Measurements from ENCODE around the gene ZNFX1. TPM values are rescaled to one million over a fixed set of nuclear protein-coding genes. Genes with fewer than 3 reads are reported as not detected.

The ZNFX1 gene
- total and polyA plus RNA-seq, 12 donors, result 10.7 to 39.6 (median 27.0) TPM

- H3K4me1 ChIP-seq (replicated peaks in 1 of 2), result peaks cover 0 to 11% of the 10 kb centered on the region in 2 donors
- 88 to 96% (median 93%) methylated on average over 9 to 18 of the region's 18 CpGs for WGBS, 4 donors
- peak in 1 of 7 donors; percentile 46 for DNase-seq
- no peak overlapping the region for H3K4me3 ChIP-seq
- H3K27me3 ChIP-seq, result no peaks in the 10 kb centered on the region
- TF ChIP-seq POLR2A (IDR thresholded peaks at IDR 0.05), result no peak
- TF ChIP-seq CTCF (IDR thresholded peaks at IDR 0.05), result no peak
- H3K36me3 ChIP-seq (replicated peaks in 1 of 2), result peaks cover 0 to 94% of the 10 kb centered on the region in 2 donors
- peak overlapping the region in 2 of 5 donors; percentile 27 to 30 for H3K27ac ChIP-seq
- no peaks in the 10 kb centered on the region for H3K9me3 ChIP-seq (replicated peaks in 1 of 3)
- intact Hi-C loops (cut with DNase I), result loop anchor here in 1 of 2 donors (10.0 kb wide), 1 partner anchor 76 kb away; no protein-coding TSS in a partner anchor
Measured at GRCh38 chr20:49248879-49249665, 28.8 kb downstream of the ZNFX1 start.

GRCh38 chr20:49248301-49248700 lies 29.6 kb downstream of the ZNFX1 start:
- 87 to 94% (median 90%) methylated on average over 3 to 10 of the region's 10 CpGs for WGBS, 4 donors
- peaks cover 0 to 94% of the 10 kb centered on the region in 2 donors for H3K36me3 ChIP-seq (replicated peaks in 1 of 2)

GRCh38 chr20:49247792-49248191 lies 30.1 kb downstream of the ZNFX1 start:
- WGBS, 4 donors, result 59 to 88% (median 66%) methylated on average over 5 of the region's 5 CpGs
- Histone ChIP-seq H3K4me1 (replicated peaks in 1 of 2) (peaks cover 0 to 11% of the 10 kb centered on the region in 2 donors), H3K27me3 (no peaks in the 10 kb centered on the region), H3K4me3 (no peak overlapping the region), H3K9me3 (replicated peaks in 1 of 3) (no peaks in the 10 kb centered on the region), H3K36me3 (replicated peaks in 1 of 2) (peaks cover 0 to 94% of the 10 kb centered on the region in 2 donors), H3K27ac (no peak overlapping the region)
- no peak for DNase-seq
- TF ChIP-seq CTCF (IDR thresholded peaks at IDR 0.05), result no peak
- no peak for TF ChIP-seq POLR2A (IDR thresholded peaks at IDR 0.05)
- intact Hi-C loops (cut with DNase I), result loop anchor here in 1 of 2 donors (10.0 kb wide), 1 partner anchor 77 kb away; no protein-coding TSS in a partner anchor

More at GRCh38 chr20:49248301-49248700, 29.6 kb downstream of the ZNFX1 start:
- TF ChIP-seq POLR2A (IDR thresholded peaks at IDR 0.05), result no peak
- TF ChIP-seq CTCF (IDR thresholded peaks at IDR 0.05), result no peak
- DNase-seq, result no peak
- no peaks in the 10 kb centered on the region for H3K9me3 ChIP-seq (replicated peaks in 1 of 3)
- no peak overlapping the region for H3K4me3 ChIP-seq
- H3K4me1 ChIP-seq (replicated peaks in 1 of 2), result peaks cover 0 to 11% of the 10 kb centered on the region in 2 donors
- H3K27ac ChIP-seq, result no peak overlapping the region
- no peaks in the 10 kb centered on the region for H3K27me3 ChIP-seq
- intact Hi-C loops (cut with DNase I), result loop anchor here in 1 of 2 donors (10.0 kb wide), 1 partner anchor 76 kb away; no protein-coding TSS in a partner anchor

- no peaks in the 10 kb centered on the region for H3K27me3 ChIP-seq
- no peak overlapping the region for H3K27ac ChIP-seq
- peaks cover 0 to 11% of the 10 kb centered on the region in 2 donors for H3K4me1 ChIP-seq (replicated peaks in 1 of 2)
- no peaks in the 10 kb centered on the region for H3K9me3 ChIP-seq (replicated peaks in 1 of 3)
- 90 to 95% (median 92%) methylated on average over 7 to 8 of the region's 8 CpGs for WGBS, 4 donors
- intact Hi-C loops (cut with DNase I), result loop anchor here in 1 of 2 donors (10.0 kb wide), 1 partner anchor 78 kb away; no protein-coding TSS in a partner anchor
- DNase-seq, result no peak
- no peak overlapping the region for H3K4me3 ChIP-seq
- TF ChIP-seq CTCF (IDR thresholded peaks at IDR 0.05) (no peak), POLR2A (IDR thresholded peaks at IDR 0.05) (no peak)
- H3K36me3 ChIP-seq (replicated peaks in 1 of 2), result peaks cover 0 to 94% of the 10 kb centered on the region in 2 donors
Measured at GRCh38 chr20:49247169-49247723, 30.6 kb downstream of the ZNFX1 start.
